GM19395 (cell line): ENCODE data around the gene MFGE8.

ENCODE experiments used
- ATAC-seq: cut with Tn5 transposase; IDR thresholded peaks from one replicate; pipeline ENCODE4 v1.9.1; 2021; ENCODE audit warnings: mild to moderate bottlenecking, moderate library complexity; ENCODE audit not compliant: unreplicated experiment

The MFGE8 gene

DNA sequence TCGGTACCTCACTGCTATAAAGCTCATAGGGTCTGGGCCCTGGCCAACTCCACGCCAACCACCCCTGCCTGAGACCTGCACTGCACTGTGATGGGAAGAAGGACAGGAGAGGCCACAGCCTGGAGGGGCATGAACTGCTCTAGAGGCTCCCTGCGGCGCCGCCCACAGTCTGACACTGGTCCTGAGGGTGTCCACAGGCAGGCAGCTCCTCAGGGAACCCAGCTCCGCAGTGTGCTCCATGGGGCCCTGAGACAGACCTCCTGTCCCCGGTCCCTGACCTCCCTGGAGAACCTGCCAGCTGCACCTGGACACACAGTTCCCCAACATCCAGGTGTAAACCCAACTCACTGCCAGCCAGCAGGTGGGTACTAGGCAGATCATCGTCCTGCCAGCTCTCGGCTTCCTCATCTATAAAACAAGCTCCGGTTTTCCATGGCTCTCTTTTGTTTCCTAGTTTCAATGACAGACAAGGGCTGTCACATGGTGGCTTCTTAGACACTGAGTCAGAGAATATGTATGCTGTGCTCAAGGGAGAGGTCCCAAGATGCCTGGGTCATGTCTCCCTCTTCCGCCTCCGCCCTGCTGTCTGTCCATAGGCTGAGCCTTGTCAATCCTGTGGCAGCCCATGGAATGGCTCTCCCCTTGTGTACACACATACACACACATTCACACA is 12.7 kb downstream of the MFGE8 start:
- ATAC-seq, result no peak

DNA sequence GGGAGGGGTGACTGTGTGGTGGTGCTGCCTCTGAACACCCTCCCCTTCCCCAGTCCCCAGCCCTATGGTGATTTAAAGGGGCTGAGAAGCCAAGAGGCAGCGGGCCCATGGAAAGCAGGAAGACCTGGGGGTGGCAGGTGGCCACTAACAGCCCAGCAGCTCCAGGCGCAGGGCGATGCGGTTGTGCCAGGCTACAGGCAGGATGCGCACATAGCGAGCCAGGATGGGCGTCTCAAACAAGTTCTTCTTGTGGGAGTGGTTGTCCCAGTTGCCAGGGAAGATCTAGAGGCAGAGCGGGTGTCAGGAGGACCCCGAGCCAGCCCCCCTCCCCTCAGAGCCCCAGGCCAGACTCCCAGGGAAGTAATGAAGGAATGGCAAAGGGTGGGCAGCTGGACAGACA is 13.9 kb downstream of the MFGE8 start:
- no peak for ATAC-seq

DNA sequence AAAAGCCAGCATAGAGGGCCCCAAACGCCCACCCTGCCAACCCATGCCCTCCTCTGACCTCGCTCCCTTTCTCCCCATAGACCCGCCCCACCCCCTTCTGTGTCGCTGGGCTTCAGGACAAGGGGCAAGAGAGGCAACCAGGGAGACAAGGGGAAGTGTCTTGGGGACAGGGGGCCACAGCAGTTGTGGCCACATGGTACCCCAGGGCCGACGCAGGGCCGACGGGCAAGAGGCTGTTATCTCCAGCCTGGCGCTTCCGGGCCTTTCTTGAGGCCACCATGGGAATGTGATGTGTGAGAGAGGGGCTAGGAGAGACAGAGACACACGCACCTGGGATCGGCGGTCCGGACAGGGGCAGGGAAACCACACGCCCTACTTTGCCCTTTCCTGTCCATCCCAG is 14.4 kb downstream of the MFGE8 start:
- ATAC-seq, result no peak

DNA sequence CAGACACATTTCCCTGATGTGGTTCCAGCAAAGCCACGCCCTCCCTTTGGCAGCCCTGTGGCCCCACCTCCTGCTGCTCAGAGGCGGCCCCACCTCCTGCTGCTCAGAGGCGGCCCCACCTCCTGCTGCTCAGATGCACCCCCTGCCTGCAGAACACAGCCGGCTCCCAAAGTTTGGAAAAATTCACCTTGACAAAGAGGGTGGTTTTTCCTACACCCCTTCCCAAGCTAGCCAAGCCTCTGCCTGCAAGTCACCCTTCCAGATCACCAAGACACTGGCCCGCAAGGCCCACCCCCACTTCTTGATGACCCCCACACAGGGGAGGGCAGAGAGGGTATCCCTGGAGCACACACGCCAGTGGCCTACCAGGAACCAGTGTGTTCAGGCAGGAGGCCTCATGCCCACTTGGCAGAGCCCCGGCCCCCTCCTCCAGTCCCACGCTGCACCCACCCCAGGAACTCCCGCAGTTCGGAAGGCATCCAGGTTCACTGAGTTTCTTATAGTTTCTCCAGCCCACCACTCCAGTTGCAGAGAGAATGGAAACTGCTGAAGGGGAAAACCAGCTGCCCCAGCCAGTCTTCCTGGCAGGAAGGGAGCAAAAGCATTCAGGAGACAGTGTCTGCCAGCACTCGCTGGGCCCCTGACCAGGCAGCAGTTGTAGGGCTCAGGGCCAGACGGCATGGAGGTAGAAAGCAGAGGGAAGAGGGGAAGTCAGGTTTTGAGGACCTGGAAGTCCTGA is 15.6 kb downstream of the MFGE8 start:
- no peak for ATAC-seq

DNA sequence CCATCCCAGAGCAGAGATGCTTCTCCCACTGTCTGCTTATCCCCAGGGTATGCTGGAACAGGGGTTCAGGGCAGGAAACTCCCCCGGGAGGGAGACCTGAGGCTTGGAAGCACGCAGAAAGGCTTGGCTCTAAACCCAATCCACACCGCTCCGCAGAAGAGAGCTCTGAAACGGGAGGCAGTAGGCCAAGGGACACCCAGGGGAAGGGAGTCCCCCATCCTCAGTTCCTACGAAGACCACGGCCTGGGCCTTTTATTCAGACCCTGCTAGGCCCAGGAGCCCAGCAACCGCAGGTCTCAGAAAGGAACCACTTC is 16.1 kb downstream of the MFGE8 start:
- no peak for ATAC-seq

DNA sequence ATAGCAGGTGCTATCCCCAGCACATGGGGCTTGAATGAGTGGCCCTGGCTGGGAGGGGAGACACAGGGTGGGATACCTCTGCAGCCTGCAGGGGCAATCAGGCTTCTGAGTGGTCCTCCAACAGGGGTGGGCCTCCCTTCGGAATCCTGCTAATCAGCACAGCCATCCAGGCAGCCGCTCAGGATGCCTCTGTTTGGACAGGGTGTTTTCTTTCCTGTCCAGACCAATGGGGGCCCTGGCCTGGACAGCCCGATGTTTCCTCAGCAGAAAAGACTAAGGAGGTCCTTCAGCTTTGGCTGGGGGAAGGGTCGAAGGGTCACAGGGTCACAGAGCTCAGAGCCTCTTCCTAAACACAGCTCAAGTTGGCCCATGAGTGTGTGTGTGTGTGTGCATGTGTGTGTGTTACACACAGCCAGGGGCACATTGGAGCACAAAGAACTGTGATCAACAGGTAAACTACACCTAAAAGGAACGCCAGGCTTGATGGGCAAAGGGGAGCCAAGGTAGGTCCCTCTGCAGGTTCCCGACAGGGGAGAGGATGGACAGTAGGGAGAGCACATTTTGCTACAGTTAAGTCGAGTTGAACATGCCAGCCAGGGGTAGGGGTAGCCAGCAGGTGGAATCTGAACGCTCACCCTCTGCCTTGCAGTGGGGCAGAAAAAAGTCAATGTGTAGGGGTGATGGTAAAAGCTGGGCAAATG is 16.7 kb downstream of the MFGE8 start:
- ATAC-seq, result no peak

DNA sequence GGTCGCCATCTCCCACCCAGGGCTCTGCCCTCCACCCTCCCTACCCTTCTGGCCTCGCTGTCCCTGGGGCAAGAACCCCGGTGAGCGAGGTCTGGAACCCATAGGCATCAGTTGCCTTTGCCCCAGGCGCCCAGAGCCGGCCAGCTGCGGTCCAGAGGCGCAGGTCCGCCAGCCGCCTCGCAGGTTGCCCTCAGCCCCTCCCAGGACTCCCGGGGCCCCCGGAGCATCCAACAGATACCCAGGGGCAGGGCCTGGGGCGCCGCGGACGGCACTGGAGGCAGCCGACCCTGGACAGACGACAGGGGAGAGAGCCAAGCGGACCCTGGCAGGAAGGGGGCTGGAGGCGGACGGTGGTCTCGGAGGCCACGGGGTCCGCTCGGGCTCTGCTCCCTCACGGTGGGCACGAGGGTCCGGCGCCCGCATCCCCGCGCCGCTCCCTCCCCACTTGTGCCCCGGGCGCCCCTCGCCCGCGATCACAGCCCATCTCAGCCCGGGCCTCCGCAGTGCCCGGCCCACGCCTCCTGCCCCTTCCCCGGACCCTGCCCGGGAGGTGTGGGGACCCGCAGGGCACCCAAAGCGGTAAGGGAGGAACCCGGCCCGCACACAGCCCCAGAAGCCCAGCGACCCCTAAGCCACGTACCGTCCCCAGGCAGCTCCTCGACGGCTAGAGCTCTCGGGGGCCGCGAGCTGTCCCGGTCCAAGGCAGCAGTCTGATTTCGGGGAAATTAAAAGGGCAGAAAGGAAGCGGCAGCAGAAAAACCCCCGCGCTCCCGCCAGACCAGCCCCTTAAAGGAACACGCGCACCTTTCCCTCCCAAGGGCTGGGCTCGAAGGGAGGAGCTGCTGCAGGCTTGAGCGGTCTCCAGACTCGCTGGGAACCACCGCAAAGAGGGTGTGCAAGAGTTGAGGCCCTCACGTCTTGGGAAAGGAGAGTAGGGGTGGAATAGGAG is 18.1 kb downstream of the MFGE8 start, which contains the start of gene HAPLN3:
Gene HAPLN3 (minus strand): TSS at position 726 of the 949 bp plus-strand sequence. CDS start 8,246 bp downstream, outside the sequence.
- ATAC-seq, result peak; percentile 49

DNA sequence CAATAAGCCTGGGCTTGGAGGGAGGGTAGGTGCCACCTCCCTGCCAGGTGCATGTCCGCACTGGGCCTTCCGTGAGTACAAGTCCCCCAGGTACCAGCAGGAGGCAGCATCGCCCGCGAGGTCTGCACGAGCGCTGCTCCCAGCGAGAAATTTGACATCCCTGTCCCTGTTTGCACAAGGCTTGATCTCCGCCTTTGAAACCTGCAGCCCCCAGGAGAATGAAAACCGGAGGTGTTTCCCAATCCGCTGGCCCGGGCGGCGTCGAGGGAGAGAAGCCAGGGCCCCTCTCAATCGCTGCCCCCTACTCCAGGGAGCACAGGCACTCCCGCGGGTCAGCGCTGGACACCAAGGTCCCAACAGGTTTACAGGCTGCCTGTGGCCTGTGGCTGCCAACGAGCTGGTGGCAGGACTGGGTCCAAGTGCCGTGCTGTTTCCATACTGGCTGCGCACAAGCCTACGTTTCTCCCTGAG is 18.8 kb downstream of the MFGE8 start:
- ATAC-seq, result peak; percentile 70

DNA sequence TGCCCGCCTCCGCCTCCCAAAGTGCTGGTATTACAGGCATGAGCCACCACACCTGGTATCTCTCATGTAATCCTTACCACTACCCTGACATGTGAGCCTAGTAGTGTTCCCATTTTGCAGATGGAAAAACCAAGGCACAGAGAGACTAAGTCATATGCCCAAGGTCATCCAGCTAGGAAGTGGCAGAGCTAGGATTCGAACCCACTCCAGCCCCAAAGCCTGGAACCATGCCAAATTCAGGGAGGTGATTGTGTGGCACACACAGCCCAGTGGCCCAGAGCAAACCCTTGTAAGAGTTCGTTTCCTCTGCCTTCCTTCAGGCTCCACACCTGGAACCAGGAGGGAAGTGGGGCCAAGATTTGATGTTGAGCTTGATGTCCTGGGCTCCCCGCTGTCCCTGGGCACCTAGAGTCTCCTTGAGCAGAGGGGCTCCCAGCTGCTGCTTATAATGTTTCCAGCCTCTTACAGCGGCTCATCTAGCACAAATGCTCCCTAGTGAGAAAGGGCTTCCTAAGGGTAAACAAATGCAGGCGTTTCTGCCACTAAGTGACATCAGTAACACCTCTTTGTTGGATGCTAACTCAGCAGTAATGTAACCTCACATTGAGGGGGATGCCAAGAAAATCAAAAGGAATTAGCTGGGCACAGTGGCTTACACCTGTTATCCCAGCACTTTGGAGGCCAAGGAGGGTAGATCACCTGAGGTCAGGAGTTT is 21.5 kb downstream of the MFGE8 start:
- no peak for ATAC-seq

DNA sequence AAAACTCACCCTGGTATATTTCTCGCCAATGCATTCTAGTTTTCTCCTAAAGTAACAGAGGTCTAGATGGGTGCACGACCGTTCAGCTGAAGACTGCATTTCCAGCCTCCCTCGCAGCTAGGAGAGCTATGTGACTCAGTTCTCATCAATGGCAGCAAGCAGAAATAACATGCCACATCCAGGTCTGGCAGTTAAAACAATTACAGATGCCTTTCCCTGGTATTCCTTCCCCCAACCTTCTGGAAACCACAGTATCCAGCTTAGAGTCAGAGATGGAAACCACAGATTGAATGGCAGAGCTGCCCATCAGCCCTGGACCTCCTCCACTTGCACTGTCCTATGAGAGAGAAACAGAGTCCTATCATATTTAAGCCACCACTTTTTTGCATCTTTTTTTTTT is 22.7 kb downstream of the MFGE8 start:
- ATAC-seq, result no peak

DNA sequence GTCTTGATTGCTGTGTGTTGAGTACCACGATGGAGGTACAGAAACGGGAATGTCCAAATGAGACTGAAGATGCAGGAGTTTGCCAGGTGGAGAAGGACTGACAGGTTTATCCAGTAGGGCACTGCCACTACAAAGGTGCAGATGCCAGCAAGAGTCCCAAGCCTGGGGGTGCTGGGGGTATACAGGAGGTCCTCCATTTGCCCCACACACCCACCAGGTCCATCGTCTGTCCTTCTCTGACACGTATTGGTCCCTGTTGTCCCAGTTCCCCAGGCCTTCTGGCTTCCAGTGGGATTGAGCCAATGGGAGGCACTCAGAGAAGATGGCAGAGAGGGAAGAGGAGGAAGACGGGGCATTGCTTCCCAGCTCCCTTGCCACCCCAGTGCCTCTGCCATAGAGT is 24.5 kb downstream of the MFGE8 start:
- ATAC-seq, result no peak

DNA sequence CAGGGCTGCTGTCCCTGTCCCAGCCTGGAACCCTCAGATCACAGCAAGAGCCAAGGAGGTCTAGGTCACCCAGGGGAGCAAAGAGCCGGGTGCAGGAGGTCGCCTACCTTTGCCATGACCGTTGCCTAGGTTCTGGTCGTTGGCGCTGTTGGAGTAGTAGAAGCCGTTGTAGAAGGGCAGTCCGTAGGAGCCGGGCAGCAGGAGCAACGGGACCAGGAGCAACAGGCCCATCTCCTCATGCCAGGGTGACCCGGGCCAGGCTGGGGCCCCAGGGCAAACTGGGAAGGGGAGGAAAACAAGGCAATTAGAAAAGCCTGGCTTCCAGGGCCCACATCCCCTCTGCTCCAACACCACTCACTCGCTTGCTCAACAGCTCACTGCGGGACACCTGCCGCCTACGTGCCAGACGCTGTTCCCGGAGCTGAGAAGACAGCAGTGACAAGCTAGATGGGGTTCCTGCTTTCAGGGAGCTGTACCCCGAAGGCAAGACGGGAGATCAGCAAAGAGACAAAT is 26.1 kb downstream of the MFGE8 start:
- ATAC-seq, result no peak

DNA sequence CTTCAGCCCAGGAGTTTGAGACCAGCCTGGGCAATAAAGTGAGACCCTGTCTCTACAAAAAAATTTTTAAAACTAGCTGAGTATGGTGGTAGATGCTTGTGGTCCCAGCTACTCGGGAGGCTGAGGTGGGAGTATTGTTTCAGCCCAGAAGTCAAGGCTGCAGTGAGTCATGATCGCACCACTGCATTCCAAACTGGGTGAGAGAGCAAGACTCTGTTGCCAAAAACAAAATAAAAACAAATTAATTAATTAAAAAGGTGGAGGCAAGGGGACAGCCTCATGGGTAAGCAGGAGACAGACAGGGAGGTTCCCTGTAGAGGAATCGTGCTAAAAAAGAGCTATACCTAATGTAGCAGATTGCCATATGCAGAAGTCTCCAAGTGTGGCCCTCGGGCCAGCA is 30.4 kb downstream of the MFGE8 start:
- no peak for ATAC-seq

DNA sequence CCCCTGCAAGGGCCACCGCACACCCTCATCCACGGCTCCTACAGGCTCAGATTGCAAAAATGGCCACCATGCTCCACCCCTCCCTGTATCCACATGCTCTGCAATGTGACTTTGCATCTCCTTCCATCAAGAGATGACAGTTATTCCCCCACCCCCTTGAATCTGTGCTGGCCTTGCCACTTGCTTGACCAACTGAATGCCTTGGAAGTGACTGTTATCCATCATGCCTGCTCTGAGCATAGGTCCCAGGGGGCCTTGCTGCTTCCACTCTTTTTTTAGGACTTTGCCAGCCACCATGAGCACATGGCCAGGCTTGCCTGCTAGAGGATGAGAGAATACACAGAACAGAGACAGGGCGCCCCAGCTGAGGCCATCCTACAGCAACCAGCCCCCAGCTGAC is 31.4 kb downstream of the MFGE8 start:
- no peak for ATAC-seq

DNA sequence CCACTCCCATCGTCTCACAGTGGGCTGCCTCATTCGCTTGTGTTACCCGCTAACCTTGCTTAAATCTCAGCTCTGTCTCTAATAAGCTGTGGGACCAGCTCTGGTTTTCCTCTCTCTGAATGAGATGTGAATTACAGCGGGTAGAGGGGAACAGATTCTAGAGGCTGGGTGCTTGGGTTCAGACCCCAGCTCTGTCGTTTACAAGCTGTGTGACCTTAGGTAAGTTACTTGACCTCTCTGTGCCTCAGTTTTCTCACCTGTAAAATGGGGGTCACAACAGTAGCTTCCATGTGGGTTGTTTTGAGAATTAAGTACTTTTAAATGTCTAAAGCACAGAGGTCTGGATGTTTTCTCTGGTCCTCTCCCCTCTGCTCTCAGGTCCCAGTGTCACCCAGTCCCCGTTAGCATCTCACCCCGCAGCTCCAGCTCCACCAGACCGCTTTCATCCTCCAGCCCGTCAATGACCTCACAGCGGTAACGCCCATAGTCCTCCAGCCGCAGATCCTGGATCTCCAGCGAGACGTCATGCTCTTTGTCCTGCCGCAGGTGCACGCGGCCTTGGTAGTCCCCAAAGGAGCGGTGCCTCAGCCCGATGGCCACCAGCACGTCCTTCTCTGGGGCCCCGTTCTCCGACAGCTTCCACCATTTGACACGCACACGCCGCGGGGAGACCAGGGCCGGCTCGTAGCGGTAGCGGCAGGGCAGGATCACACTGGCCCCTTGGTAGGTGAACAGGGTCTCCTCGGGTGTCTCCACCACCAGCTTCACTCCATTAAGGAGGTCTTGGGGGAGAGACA is 32.0 kb downstream of the MFGE8 start:
- ATAC-seq, result no peak

DNA sequence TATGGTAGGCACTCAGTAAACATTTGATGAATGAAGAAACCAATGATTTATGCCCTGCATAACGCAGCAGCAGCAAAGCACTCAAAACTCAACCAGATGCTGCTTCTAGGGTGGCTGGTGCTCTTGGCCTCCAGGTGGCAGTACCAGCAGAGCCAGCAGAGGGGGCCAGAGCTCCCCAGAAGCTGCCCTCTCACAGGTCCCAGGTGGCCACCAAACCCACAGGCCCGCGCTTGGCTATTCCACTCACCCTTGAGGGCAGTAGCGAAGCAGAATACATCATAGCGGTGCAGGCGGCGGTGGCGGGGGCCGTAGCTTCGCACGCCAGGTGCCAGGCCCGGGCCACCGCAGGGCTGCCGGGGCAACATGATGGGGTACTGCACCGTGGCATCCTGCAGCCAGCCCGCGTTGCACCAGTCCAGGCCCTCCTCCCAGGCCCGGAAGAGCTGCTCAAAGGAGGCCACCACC is 34.4 kb downstream of the MFGE8 start:
- ATAC-seq, result no peak

DNA sequence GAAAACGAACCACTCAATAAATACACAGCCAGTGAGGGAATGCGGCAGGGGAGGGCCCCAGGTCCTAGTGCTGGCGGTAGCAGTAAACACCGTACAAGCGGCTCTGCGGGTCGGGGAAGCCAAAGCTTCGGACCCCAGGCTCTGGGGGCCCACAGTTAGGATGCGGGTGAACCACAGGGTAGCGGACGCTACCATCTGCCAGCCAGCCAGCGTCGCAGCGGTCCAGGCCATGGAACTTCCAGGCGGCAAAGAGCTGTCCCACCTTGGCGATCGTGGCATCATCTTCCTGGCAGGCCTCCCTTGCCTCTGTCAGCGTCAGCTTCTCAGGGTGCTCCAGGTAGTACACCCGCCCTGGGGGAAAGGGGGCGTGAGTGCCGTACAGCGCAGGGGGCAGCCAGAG is 35.3 kb downstream of the MFGE8 start:
- ATAC-seq, result no peak

DNA sequence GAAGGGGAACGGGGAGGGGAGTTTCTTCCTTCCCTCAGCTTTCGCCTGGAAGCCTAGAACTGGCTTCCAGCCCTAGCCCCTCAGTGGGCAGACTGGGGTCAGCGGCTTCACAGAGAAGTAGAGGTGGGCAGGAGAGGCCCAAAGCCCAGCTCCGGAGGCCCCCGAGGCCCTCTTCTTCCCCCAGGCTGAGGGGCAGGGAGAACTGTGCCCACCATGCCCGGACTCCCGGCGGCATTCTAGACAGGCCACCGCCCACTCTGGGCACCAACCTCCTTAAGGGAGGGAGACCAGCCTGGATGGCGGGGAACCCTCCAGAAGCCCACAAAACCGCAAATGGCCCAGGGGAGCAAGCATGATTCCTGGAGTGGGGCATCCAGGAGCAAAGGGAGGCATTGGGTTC is 35.8 kb downstream of the MFGE8 start:
- no peak for ATAC-seq

DNA sequence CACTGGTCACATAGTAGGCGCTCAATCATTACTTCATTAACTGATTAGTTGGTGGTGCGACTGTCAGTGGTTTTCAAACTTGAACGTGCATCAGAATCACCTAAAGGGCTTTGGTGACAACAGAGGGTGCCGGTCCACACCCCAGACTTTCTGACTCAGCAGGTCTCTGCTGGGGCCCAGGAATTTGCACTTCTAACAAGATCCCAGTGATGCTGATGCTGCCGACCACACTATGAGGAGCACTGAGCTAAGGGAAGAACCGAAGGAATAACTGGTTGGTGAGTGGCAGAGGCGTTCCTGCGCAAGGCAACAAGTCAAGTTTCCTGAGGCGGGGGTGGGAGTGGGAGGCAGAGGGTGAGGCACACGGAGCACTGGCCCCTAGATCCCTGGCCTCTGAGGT is 36.6 kb downstream of the MFGE8 start:
- no peak for ATAC-seq
